Naive B cell (primary cell): ENCODE data around the gene JSRP1. TPM values are rescaled to one million over a fixed set of nuclear protein-coding genes. Genes with fewer than 3 reads are reported as not detected.

ENCODE experiments used
- polyA plus RNA-seq, 6 donors: library from polyadenylated mRNA; unstranded; fragments of 300-500 nt; fragmentation: Illumina TruSeq; gene quantifications; one replicate each; pipeline ENCODE4 v1.2.3, GENCODE V29; 2021; ENCODE audit warnings: low read depth in 6 of 6

The JSRP1 gene
- polyA plus RNA-seq, 6 donors from 2014 or later, result 0.41 to 0.87 (median 0.53) TPM; not detected in 3

Other genes with a start within 250 kb of the JSRP1 start
- 1 to 10 TPM; 1.7 to 9.2 (median 4.8) TPM for gene BTBD2, start 240.7 kb downstream of the JSRP1 start, polyA plus RNA-seq
- gene MKNK2, start 205.2 kb downstream of the JSRP1 start, polyA plus RNA-seq, result 100 to 1,000 TPM in 1 of 6 donors, 10 to 100 TPM in 5; 51.1 to 102 (median 57.1) TPM
- gene MOB3A, start 160.1 kb downstream of the JSRP1 start, polyA plus RNA-seq, result 100 to 1,000 TPM in 1 of 6 donors, 10 to 100 TPM in 5; 52.2 to 106 (median 75.1) TPM
- 1 to 10 TPM in 1 of 6 donors, under 1 TPM in 5; 0.48 to 1.2 (median 0.85) TPM for gene IZUMO4, start 159.5 kb downstream of the JSRP1 start, polyA plus RNA-seq
- 10 to 100 TPM in 5 of 6 donors, 1 to 10 TPM in 1; 6.7 to 36.3 (median 15.5) TPM for gene AP3D1, start 104.9 kb downstream of the JSRP1 start, polyA plus RNA-seq
- gene DOT1L, start 92.5 kb downstream of the JSRP1 start, polyA plus RNA-seq, result 1 to 10 TPM in 1 of 6 donors, under 1 TPM in 5; 0.11 to 2.4 (median 0.70) TPM
- 100 to 1,000 TPM in 5 of 6 donors, 10 to 100 TPM in 1; 98.9 to 148 (median 126) TPM for gene PLEKHJ1, start 20.1 kb downstream of the JSRP1 start, polyA plus RNA-seq
- 10 to 100 TPM; 13.1 to 37.2 (median 20.3) TPM for gene SF3A2, start 19.6 kb downstream of the JSRP1 start, polyA plus RNA-seq
- not detected for gene AMH, start 7.1 kb downstream of the JSRP1 start, polyA plus RNA-seq
- 1 to 10 TPM in 1 of 6 donors, under 1 TPM in 4, not detected in 1; 0.30 to 1.0 (median 0.49) TPM for gene PEAK3, start 25.8 kb upstream of the JSRP1 start, polyA plus RNA-seq
- 10 to 100 TPM in 5 of 6 donors, 1 to 10 TPM in 1; 6.4 to 45.0 (median 15.4) TPM for gene LINGO3, start 51.7 kb upstream of the JSRP1 start, polyA plus RNA-seq
- 100 to 1,000 TPM; 275 to 337 (median 314) TPM for gene LSM7, start 72.2 kb upstream of the JSRP1 start, polyA plus RNA-seq
- 10 to 100 TPM; 13.0 to 38.0 (median 18.7) TPM for gene SPPL2B, start 72.3 kb upstream of the JSRP1 start, polyA plus RNA-seq
- gene TMPRSS9, start 103.8 kb upstream of the JSRP1 start, polyA plus RNA-seq, result not detected
- 10 to 100 TPM; 50.0 to 99.3 (median 70.8) TPM for gene TIMM13, start 171.2 kb upstream of the JSRP1 start, polyA plus RNA-seq
- 1 to 10 TPM; 3.2 to 5.4 (median 4.5) TPM for gene LMNB2, start 200.5 kb upstream of the JSRP1 start, polyA plus RNA-seq
- 100 to 1,000 TPM in 3 of 6 donors, 10 to 100 TPM in 3; 40.2 to 177 (median 125) TPM for gene GADD45B, start 219.7 kb upstream of the JSRP1 start, polyA plus RNA-seq